Esophagus squamous epithelium (tissue), 4 donors: ENCODE results near the gene KLF13.

Source experiments
- CTCF ChIP-seq, 6 experiments: fragments of 450-650 bp in 4 of 6; fragments of 200-600 bp in 2 of 6; sonication (generic) in 2 of 6; IDR thresholded peaks; one replicate each; pipeline ENCODE4 v1.5.1; 2016 to 2019; ENCODE audit warnings: antibody characterized with exemption in 6 of 6, mild to moderate bottlenecking in 4 of 6, moderate library complexity in 4 of 6
- POLR2A ChIP-seq, 4 donors: fragments of 450-650 bp; IDR thresholded peaks; one replicate each; pipeline ENCODE4 v1.6.1; 2017; ENCODE audit warnings: antibody characterized with exemption in 4 of 4, mild to moderate bottlenecking in 4 of 4, moderate library complexity in 3 of 4

- TF ChIP-seq CTCF (IDR thresholded peaks at IDR 0.05) (no peak), POLR2A (IDR thresholded peaks at IDR 0.05) (no peak)
Measured at GRCh38 chr15:31340047-31340446, 13.4 kb downstream of the KLF13 start.
